GM23338 (cell line): Measurements from ENCODE around the gene CDC6. TPM values are rescaled to one million over a fixed set of nuclear protein-coding genes. Genes with fewer than 3 reads are reported as not detected.

Experiments
- ATAC-seq: fragments of 200-7000 bp; cut with Tn5 transposase; 3 replicates; pipeline ENCODE4 v1.9.1; 2020
- DNase-seq: peaks from one replicate; pipeline ENCODE4 v3.0.0-alpha.2; 2015; ENCODE audit warnings: low spot score
- H2AFZ ChIP-seq: fragments of 200-600 bp; sonication (generic); 2 replicates; pipeline ENCODE4 v1.8.0; 2016; ENCODE audit warnings: antibody characterized with exemption, mild to moderate bottlenecking, moderate library complexity
- H3F3A ChIP-seq: fragments of 200-600 bp; sonication (generic); replicated peaks from 2 replicates; pipeline ENCODE4 v1.8.0; 2017; ENCODE audit warnings: antibody characterized with exemption, mixed run types, low read depth
- H3K27ac ChIP-seq: fragments of 200-600 bp; sonication (generic); 2 replicates; pipeline ENCODE4 v1.6.1; 2016; ENCODE audit warnings: low read depth
- H3K27me3 ChIP-seq: fragments of 200-600 bp; sonication (generic); 2 replicates; pipeline ENCODE4 v1.8.0; 2016; ENCODE audit warnings: mild to moderate bottlenecking, mixed run types, moderate library complexity; ENCODE audit not compliant: insufficient read depth
- H3K36me3 ChIP-seq: fragments of 200-600 bp; sonication (generic); 2 replicates; pipeline ENCODE4 v1.8.0; 2016; ENCODE audit warnings: mild to moderate bottlenecking; ENCODE audit not compliant: insufficient read depth
- H3K4me1 ChIP-seq: fragments of 200-600 bp; sonication (generic); 2 replicates; pipeline ENCODE4 v1.8.0; 2016; ENCODE audit warnings: mild to moderate bottlenecking, moderate library complexity; ENCODE audit not compliant: insufficient read depth
- H3K4me2 ChIP-seq: fragments of 200-600 bp; sonication (generic); 2 replicates; pipeline ENCODE4 v1.7.1; 2017; ENCODE audit warnings: mixed run types
- H3K4me3 ChIP-seq: fragments of 200-600 bp; sonication (generic); 2 replicates; pipeline ENCODE4 v1.6.1; 2016; ENCODE audit warnings: mixed run types
- H3K79me2 ChIP-seq: fragments of 200-600 bp; sonication (generic); replicated peaks from 2 replicates; pipeline ENCODE4 v1.8.0; 2017; ENCODE audit warnings: mild to moderate bottlenecking; ENCODE audit not compliant: insufficient read depth
- H3K9me2 ChIP-seq: fragments of 200-600 bp; sonication (generic); 2 replicates; pipeline ENCODE4 v1.8.0; 2017; ENCODE audit not compliant: insufficient read depth
- H4K20me1 ChIP-seq: fragments of 200-600 bp; sonication (generic); replicated peaks from 2 replicates; pipeline ENCODE4 v1.8.0; 2017; ENCODE audit warnings: mild to moderate bottlenecking; ENCODE audit not compliant: insufficient read depth
- H3K27ac Mint-ChIP-seq: 2 replicates; pipeline ENCODE4 v1.8.0; 2020; ENCODE audit warnings: inconsistent platforms, mild to moderate bottlenecking, moderate library complexity, mixed read lengths
- H3K27me3 Mint-ChIP-seq: 3 replicates; pipeline ENCODE4 v1.8.0; 2022; ENCODE audit warnings: low read depth, mild to moderate bottlenecking, moderate library complexity, mixed read lengths, inconsistent platforms; ENCODE audit not compliant: insufficient read depth, poor library complexity
- H3K36me3 Mint-ChIP-seq: 3 replicates; pipeline ENCODE4 v1.8.0; 2021; ENCODE audit warnings: low read depth, mild to moderate bottlenecking, inconsistent platforms, moderate library complexity, mixed read lengths
- H3K4me1 Mint-ChIP-seq: 3 replicates; pipeline ENCODE4 v1.8.0; 2020; ENCODE audit warnings: mild to moderate bottlenecking, inconsistent platforms, mixed read lengths
- H3K4me3 Mint-ChIP-seq: 3 replicates; pipeline ENCODE4 v1.8.0; 2021; ENCODE audit warnings: moderate library complexity, mild to moderate bottlenecking, inconsistent platforms, mixed read lengths
- H3K9me3 Mint-ChIP-seq: 3 replicates; pipeline ENCODE4 v1.8.0; 2020; ENCODE audit warnings: moderate library complexity, mild to moderate bottlenecking, inconsistent platforms, mixed read lengths
- CREB1 ChIP-seq: fragments of 250-450 bp; sonication (Bioruptor Pico); IDR thresholded peaks from 2 replicates; pipeline ENCODE4 v1.5.0; 2020; ENCODE audit warnings: low read depth, mild to moderate bottlenecking, moderate library complexity
- CTCF ChIP-seq, 2 experiments: fragments of 200-600 bp in 1 of 2; sonication (generic) in 1 of 2; conservative IDR thresholded peaks; 2 replicates each; pipeline versions ENCODE4 v1.5.1 to v1.6.1; 2016 to 2017; ENCODE audit warnings: antibody characterized with exemption in 2 of 2, low read depth in 2 of 2, mild to moderate bottlenecking in 2 of 2, moderate library complexity in 1 of 2
- EZH2phosphoT487 ChIP-seq: fragments of 200-600 bp; sonication (generic); IDR thresholded peaks from one replicate; pipeline ENCODE4 v1.8.1; 2018; ENCODE audit warnings: antibody characterized with exemption; ENCODE audit not compliant: unreplicated experiment
- JUNB ChIP-seq: IDR thresholded peaks from one replicate; pipeline ENCODE4 v1.6.1; 2016; ENCODE audit warnings: antibody characterized with exemption; ENCODE audit not compliant: unreplicated experiment
- STAT1 ChIP-seq: IDR thresholded peaks from one replicate; pipeline ENCODE4 v1.6.1; 2016; ENCODE audit warnings: antibody characterized with exemption; ENCODE audit not compliant: unreplicated experiment
- polyA plus RNA-seq: library from polyadenylated mRNA; unstranded; fragments of >200 nt; fragmentation: Nextera tagmentation; extraction: Ambion mirVana; gene quantifications from 2 replicates; pipeline ENCODE4 v1.2.1, GENCODE V29; 2016
- total RNA-seq: library from RNA; depleted of rRNA; stranded (reverse); fragments of >200 nt; shearing (Covaris generic); gene quantifications from 2 replicates; pipeline ENCODE4 v1.2.3, GENCODE V29; 2014
- TF ChIP-seq, protein P1 (sequence below): IDR thresholded peaks from one replicate; pipeline ENCODE4 v1.6.1; 2018; ENCODE audit warnings: antibody characterized with exemption; ENCODE audit not compliant: unreplicated experiment
- TF ChIP-seq, protein P2 (sequence below): fragments of 250-450 bp; sonication (Bioruptor Pico); IDR thresholded peaks from 2 replicates; pipeline ENCODE4 v1.5.0; 2020; ENCODE audit warnings: mild to moderate bottlenecking, moderate library complexity

Gene CDC6
- total and polyA plus RNA-seq, 2 experiments from 2014 or later: 46.2 to 79.9 TPM

GRCh38 chr17:40329839-40330794 is 42.4 kb downstream of the CDC6 start:
- Mint-ChIP-seq H3K27me3 (peaks cover 6% of the 10 kb centered on the region), H3K27ac (no peak overlapping the region), H3K4me3 (no peak overlapping the region), H3K9me3 (no peaks in the 10 kb centered on the region; the same call in 2 of the 3 replicates), H3K36me3 (peaks cover 12% of the 10 kb centered on the region), H3K4me1 (peaks cover 39% of the 10 kb centered on the region)
- Histone ChIP-seq H3F3A (no peaks in the 10 kb centered on the region), H3K4me3 (no peak overlapping the region), H2AFZ (no peak overlapping the region), H3K79me2 (peaks cover 15% of the 10 kb centered on the region), H3K9me2 (no peaks in the 10 kb centered on the region), H4K20me1 (peaks cover 21% of the 10 kb centered on the region), H3K27me3 (no peaks in the 10 kb centered on the region), H3K36me3 (no peaks in the 10 kb centered on the region), H3K4me1 (no peaks in the 10 kb centered on the region; the same call in 1 of the 2 replicates), H3K4me2 (no peak overlapping the region), H3K27ac (no peak overlapping the region)
- no peak; the same call in 1 of the 3 replicates for ATAC-seq
- TF ChIP-seq STAT1 (no peak), EZH2phosphoT487 (no peak), JUNB (no peak)
- DNase-seq: no peak

- H3K4me2 ChIP-seq: no peak overlapping the region
- DNase-seq (no peak), ATAC-seq (no peak)
- peaks cover 6% of the 10 kb centered on the region for H3K27me3 Mint-ChIP-seq
- no peak overlapping the region for H3K27ac ChIP-seq
- no peaks in the 10 kb centered on the region for H3K9me2 ChIP-seq
- H3K9me3 Mint-ChIP-seq: no peaks in the 10 kb centered on the region; the same call in 2 of the 3 replicates
- H3K27me3 ChIP-seq: 0 out of 2 replicates have a peak, but pooled peaks cover under 1% of the 10 kb centered on the region
- no peak overlapping the region for H3K27ac Mint-ChIP-seq
- peaks cover 13% of the 10 kb centered on the region for H4K20me1 ChIP-seq
- no peak overlapping the region for H2AFZ ChIP-seq
- H3K79me2 ChIP-seq: peaks cover 10% of the 10 kb centered on the region
- peaks cover 31% of the 10 kb centered on the region for H3K4me1 Mint-ChIP-seq
- no peak overlapping the region for H3K4me3 ChIP-seq
- no peaks in the 10 kb centered on the region for H3K36me3 ChIP-seq
- no peak overlapping the region for H3K4me3 Mint-ChIP-seq
- no peaks in the 10 kb centered on the region for H3F3A ChIP-seq
- peaks cover 12% of the 10 kb centered on the region for H3K36me3 Mint-ChIP-seq
- H3K4me1 ChIP-seq: no peaks in the 10 kb centered on the region; the same call in 1 of the 2 replicates
- TF ChIP-seq, protein P1, sequence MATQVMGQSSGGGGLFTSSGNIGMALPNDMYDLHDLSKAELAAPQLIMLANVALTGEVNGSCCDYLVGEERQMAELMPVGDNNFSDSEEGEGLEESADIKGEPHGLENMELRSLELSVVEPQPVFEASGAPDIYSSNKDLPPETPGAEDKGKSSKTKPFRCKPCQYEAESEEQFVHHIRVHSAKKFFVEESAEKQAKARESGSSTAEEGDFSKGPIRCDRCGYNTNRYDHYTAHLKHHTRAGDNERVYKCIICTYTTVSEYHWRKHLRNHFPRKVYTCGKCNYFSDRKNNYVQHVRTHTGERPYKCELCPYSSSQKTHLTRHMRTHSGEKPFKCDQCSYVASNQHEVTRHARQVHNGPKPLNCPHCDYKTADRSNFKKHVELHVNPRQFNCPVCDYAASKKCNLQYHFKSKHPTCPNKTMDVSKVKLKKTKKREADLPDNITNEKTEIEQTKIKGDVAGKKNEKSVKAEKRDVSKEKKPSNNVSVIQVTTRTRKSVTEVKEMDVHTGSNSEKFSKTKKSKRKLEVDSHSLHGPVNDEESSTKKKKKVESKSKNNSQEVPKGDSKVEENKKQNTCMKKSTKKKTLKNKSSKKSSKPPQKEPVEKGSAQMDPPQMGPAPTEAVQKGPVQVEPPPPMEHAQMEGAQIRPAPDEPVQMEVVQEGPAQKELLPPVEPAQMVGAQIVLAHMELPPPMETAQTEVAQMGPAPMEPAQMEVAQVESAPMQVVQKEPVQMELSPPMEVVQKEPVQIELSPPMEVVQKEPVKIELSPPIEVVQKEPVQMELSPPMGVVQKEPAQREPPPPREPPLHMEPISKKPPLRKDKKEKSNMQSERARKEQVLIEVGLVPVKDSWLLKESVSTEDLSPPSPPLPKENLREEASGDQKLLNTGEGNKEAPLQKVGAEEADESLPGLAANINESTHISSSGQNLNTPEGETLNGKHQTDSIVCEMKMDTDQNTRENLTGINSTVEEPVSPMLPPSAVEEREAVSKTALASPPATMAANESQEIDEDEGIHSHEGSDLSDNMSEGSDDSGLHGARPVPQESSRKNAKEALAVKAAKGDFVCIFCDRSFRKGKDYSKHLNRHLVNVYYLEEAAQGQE: no peak
- TF ChIP-seq CREB1 (CRISPR knock-in tag) (no peak), CTCF (conservative IDR thresholded peaks at IDR 0.05; ENCODE audit: low read depth in 2 of 2) (no peak), EZH2phosphoT487 (no peak), STAT1 (no peak)
- TF ChIP-seq, protein P2, sequence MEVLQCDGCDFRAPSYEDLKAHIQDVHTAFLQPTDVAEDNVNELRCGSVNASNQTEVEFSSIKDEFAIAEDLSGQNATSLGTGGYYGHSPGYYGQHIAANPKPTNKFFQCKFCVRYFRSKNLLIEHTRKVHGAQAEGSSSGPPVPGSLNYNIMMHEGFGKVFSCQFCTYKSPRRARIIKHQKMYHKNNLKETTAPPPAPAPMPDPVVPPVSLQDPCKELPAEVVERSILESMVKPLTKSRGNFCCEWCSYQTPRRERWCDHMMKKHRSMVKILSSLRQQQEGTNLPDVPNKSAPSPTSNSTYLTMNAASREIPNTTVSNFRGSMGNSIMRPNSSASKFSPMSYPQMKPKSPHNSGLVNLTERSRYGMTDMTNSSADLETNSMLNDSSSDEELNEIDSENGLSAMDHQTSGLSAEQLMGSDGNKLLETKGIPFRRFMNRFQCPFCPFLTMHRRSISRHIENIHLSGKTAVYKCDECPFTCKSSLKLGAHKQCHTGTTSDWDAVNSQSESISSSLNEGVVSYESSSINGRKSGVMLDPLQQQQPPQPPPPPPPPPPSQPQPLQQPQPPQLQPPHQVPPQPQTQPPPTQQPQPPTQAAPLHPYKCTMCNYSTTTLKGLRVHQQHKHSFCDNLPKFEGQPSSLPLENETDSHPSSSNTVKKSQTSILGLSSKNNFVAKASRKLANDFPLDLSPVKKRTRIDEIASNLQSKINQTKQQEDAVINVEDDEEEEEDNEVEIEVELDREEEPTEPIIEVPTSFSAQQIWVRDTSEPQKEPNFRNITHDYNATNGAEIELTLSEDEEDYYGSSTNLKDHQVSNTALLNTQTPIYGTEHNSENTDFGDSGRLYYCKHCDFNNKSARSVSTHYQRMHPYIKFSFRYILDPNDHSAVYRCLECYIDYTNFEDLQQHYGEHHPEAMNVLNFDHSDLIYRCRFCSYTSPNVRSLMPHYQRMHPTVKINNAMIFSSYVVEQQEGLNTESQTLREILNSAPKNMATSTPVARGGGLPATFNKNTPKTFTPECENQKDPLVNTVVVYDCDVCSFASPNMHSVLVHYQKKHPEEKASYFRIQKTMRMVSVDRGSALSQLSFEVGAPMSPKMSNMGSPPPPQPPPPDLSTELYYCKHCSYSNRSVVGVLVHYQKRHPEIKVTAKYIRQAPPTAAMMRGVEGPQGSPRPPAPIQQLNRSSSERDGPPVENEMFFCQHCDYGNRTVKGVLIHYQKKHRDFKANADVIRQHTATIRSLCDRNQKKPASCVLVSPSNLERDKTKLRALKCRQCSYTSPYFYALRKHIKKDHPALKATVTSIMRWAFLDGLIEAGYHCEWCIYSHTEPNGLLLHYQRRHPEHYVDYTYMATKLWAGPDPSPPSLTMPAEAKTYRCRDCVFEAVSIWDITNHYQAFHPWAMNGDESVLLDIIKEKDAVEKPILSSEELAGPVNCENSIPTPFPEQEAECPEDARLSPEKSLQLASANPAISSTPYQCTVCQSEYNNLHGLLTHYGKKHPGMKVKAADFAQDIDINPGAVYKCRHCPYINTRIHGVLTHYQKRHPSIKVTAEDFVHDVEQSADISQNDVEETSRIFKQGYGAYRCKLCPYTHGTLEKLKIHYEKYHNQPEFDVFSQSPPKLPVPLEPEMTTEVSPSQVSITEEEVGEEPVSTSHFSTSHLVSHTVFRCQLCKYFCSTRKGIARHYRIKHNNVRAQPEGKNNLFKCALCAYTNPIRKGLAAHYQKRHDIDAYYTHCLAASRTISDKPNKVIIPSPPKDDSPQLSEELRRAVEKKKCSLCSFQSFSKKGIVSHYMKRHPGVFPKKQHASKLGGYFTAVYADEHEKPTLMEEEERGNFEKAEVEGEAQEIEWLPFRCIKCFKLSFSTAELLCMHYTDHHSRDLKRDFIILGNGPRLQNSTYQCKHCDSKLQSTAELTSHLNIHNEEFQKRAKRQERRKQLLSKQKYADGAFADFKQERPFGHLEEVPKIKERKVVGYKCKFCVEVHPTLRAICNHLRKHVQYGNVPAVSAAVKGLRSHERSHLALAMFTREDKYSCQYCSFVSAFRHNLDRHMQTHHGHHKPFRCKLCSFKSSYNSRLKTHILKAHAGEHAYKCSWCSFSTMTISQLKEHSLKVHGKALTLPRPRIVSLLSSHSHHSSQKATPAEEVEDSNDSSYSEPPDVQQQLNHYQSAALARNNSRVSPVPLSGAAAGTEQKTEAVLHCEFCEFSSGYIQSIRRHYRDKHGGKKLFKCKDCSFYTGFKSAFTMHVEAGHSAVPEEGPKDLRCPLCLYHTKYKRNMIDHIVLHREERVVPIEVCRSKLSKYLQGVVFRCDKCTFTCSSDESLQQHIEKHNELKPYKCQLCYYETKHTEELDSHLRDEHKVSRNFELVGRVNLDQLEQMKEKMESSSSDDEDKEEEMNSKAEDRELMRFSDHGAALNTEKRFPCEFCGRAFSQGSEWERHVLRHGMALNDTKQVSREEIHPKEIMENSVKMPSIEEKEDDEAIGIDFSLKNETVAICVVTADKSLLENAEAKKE (CRISPR knock-in tag): no peak
Observed at GRCh38 chr17:40330850-40331470, 43.3 kb downstream of the CDC6 start.
